Measurements from ENCODE around the gene TMEM232.

TMEM232 gene

GRCh38 chr5:110726249-110727024 is at the start of gene TMEM232:
Gene TMEM232 (minus strand): TSS chr5:110726671. CDS start chr5:110667352, 59,319 bp downstream.
- peak; percentile 78 for DNase-seq (ENCODE audit: low spot score)
- no peak for TF ChIP-seq CTCF (IDR thresholded peaks at IDR 0.05; ENCODE audit: extremely low read depth, missing control alignments)

GRCh38 chr5:110770286-110770685 is 43.8 kb upstream of the TMEM232 start:
- TF ChIP-seq CTCF (IDR thresholded peaks at IDR 0.05; ENCODE audit: extremely low read depth, missing control alignments): no peak
- DNase-seq (ENCODE audit: low spot score): no peak

- TF ChIP-seq CTCF (IDR thresholded peaks at IDR 0.05; ENCODE audit: extremely low read depth, missing control alignments): no peak
- DNase-seq (ENCODE audit: low spot score): no peak
Observed at GRCh38 chr5:110769000-110769681, 42.7 kb upstream of the TMEM232 start.

- no peak for TF ChIP-seq CTCF (IDR thresholded peaks at IDR 0.05; ENCODE audit: extremely low read depth, missing control alignments)
- DNase-seq (ENCODE audit: low spot score): no peak
Observed at GRCh38 chr5:110768138-110768860, 41.8 kb upstream of the TMEM232 start.

- no peak for DNase-seq (ENCODE audit: low spot score)
- TF ChIP-seq CTCF (IDR thresholded peaks at IDR 0.05; ENCODE audit: extremely low read depth, missing control alignments): no peak
Observed at GRCh38 chr5:110760158-110760557, 33.7 kb upstream of the TMEM232 start.

GRCh38 chr5:110757118-110757729 is 30.8 kb upstream of the TMEM232 start:
- no peak for DNase-seq (ENCODE audit: low spot score)
- TF ChIP-seq CTCF (IDR thresholded peaks at IDR 0.05; ENCODE audit: extremely low read depth, missing control alignments): peak; percentile 56
